ENCODE data around the gene CFAP157.

The CFAP157 gene

DNA sequence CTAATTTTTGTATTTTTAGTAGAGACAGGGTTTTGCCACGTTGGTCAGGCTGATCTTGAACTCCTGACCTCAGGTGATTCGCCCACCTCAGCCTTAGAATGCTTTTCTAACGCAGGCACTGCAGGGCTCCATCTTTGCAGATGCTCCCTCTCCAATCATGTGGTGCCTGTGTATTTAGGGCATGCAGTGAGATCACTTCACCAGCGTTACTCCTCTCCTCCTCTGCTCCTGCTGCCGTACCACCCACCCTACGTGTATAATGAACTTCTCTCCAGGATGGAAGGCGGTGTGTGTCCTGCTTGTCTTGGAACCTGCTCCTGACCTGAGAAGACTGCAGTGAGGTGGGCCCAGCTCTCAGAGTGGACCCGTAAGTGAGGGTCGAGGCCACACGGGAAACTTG lies 13.6 kb upstream of the CFAP157 start:
- DNase-seq (ENCODE audit: low read depth in 3 of 3) = no peak

DNA sequence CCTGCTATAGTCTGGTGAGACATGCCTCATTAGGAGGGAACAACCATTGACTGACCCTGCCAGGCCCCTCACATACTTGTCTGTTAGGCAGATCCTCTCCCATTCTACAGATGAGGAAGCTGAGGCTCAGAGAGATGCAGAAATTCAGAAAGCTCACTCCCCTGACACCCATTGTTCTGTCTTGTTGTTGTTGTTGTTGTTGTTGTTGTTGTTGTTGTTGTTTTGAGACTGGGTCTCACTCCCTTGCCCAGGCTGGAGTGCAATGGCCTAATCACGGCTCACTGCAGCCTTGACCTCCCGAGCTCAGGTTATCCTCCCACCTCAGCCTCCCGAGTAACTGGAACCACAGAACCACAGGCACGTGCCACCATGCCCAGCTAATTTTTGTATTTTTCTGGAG lies 13.1 kb upstream of the CFAP157 start:
- DNase-seq (ENCODE audit: low read depth in 3 of 3) = no peak

DNA sequence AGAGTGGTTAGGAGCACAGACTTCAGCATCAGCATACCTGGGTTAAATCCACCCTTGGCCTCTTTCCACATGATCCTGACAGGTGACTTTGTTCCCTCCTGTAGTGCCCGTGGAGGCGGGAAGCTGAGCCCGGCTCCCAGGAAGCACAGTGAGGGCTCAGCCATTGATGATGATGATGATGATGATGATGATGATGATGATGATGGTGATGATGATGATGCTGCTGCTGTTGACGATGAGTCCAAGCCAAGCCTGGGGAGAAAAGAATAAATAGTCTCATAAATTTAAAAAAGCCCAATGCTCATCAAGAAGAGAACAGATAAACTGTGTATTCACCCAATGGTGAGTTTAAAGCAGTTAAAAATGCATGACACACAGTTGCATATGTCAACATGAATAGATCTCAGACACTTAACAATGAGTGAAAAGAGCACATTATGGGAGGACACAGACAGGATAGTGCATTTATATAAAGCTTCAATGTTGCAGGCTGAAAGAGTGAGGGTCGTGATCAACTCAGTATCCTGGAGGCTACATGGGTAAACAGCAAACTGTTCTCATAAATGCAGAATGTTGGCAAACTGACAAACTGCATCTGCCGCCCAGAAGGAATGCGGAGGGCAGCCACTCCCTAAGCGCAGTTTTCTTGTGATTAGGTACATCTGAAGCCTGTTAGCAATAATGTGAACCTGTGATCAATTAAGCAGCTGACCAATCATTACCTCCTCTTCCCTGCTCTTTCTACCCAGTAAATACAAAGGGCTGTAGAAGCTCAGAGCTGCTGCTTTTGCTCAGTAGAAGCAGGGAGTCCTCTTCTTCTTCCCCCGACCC lies 11.7 kb upstream of the CFAP157 start:
- DNase-seq (ENCODE audit: low read depth in 3 of 3) = no peak

DNA sequence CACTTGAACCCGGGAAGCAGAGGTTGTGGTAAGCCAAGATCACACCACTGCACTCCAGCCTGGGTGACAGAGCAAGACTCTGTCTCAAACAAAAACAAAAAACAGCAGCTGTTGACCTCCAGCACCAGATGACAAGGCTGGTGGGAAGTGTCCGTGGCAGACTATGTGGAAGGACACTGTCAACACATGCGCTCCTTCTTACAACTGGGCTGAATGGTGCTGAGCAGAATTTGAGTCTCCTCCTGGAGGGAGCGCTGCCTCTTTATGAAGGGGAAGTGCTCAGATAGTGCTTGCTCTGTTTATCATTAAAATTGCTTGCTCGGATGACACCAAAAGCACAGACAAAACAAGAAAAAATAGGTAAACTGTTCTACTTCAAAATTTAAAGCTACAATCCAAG lies 9.2 kb upstream of the CFAP157 start:
- DNase-seq (ENCODE audit: low read depth in 3 of 3) = no peak

DNA sequence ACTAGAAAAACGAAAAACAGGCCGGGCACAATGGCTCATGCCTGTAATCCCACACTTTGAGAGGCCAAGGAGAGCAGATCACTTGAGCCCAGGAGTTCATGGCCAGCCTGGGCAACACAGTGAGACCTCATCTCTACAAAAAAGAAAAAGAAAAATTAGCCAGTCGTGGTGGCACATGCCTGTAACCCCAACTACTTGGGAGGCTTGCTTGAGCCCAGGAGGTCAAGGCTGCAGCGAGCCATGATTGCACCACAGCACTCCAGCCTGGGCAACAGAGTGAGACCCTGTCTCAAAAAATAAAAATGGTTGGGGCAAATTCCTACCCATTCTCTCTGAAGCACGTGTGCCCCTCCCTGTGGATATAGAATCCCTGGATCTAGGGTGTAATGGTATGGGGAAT lies 8.4 kb upstream of the CFAP157 start:
- DNase-seq (ENCODE audit: low read depth in 3 of 3) = no peak

DNA sequence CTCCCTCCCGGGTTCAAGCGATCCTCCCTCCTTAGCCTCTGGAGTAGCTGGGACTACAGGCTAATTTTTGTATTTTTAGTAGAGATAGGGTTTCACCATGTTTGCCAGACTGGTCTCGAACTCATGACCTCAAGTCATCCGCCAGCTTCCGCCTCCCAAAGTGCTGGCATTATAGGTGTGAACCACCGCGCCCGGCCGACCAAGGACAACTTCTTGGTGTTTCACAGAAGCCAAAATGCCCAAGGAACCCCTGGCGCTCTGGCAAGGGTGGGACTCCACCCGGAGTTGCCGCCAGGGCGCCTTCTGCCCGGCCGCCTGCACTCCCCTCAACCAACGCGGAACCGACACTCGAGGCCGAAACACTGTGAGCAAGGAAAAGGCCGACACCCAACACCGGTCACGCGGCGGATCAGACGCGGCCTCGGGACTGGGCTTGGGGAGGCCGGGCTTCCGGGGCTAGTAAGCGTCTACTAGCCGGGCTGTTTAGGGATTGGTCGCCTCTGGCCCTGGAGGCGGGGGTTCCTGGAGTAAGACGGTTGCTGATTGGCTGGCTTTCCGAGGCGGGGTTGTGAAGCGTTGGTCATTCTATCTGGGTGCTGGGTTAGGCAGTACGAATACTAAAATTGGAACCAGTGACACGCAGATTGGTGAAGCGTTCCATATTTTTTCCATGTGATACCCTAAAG lies 7.7 kb upstream of the CFAP157 start:
- peak; percentile 70 to 86 (median 79) for DNase-seq (ENCODE audit: low read depth in 3 of 3)

DNA sequence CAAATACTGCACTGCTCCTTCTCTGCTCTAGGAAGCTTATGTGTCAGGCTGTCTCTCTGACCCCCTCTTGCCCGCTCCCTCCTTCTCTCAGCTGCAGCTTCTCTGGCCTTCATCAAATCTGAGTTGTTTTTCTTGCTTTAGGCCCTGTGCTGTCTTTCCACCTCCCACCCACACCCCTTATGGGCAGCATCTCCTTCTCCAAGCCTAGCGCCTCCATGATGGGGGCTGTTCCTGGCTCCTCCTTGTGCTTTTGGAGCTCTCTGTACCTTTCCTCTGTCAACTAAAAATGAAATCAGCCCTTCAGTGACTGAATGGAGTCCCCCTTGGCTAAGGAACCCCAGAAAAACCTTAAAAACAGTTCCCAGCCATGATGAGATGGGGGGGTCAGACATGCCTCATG lies 6.6 kb upstream of the CFAP157 start:
- DNase-seq (ENCODE audit: low read depth in 3 of 3) = no peak

DNA sequence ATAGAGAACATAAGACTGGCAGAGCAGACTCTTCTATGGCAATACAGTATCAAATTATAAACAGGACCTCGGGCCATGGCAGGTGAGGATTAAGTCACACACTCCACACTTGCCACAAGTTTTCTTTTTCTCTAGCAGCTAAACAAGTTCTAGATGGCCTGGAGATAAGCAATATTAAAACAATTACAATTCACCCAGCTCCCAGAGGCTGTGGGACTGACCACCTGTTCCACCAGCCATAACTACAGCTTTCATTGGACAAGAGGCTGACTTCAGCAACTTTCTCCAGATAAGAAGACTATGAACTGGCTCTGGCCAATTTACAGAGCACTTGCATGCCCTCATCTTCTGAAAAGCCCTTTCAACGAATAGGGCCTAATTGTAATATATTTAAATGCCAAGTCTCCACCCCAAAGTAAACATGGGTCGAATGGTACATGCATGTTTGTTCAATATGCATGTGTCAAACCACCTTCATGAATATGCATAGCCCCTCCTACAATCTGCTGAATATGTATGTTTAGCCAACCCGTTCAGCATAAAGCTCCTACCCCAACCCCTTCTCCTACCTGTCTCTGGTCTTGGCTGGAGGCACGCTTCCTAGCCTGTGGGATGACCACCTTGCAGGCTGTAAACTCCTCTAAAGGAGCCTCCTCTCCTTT lies 6.1 kb upstream of the CFAP157 start:
- DNase-seq (ENCODE audit: low read depth in 3 of 3) = no peak

DNA sequence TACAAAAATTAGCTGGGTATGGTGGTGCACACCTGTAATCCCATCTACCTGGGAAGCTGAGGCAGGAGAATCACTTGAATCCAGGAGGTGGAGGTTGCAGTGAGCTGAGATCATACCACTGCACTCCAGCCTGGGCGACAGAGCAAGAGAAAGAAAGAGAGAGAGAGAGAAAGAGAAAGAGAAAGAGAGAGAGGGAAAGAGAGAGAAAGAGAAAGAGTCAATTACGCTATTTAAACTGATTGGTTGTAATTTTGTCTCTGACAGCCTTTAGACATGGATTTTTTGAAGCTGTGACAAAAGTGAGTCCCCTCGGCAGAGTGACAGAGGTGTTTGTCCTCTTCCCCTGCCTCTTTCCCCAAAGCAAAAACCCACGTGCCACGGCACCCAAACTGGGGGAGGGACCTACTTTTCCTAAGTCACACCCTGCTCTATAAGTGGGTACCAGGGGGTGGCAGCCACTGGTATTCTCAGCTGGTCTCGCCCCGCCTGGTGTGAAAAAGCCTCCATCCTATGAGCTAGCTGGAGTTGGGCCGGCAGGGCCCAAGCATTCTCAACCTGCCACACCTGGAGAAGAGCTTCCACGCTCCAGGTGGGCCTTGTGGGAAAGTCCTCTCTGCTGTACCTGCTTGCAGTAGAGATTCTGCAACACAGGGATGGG lies 3.4 kb upstream of the CFAP157 start:
- no peak for DNase-seq (ENCODE audit: low read depth in 3 of 3)

DNA sequence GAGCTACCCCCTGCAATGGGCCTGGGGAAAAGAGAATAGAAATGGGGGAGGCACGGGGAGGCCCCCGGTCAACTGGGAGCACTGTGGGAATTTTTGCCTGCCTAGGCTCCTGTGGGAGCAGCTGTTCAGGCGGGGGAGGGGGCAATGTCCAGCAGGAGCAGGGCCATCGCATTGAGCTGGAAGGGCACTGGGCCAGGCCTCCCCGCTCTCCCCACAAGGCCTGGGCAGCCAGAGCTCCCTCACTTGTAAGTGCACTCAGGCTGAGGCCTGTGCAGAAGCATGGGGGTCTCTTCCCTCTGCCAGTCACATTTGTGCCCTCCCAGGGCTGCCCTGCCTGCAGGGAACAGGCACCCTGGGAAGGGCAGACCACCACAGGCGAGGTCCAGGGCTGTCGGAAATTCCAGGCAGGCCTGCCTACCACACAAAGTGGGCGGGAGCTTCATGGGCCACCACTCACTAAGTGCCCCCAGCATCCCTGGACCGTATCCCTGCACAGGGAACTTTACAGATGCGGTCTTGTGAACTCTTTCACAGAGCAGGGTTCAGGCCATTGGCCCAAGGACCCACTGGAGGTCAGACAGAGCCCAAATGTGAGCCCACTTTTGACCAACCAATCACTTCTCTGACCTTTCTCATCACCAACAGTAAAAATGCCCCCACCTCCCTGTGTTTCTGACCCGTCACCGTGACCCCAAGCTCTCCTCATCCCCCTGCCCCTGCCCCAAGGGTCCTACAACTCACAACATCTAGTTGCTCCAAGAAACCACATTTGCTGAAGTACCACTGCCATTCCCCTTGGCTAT lies 1.0 kb upstream of the CFAP157 start:
- no peak for DNase-seq (ENCODE audit: low read depth in 3 of 3)

DNA sequence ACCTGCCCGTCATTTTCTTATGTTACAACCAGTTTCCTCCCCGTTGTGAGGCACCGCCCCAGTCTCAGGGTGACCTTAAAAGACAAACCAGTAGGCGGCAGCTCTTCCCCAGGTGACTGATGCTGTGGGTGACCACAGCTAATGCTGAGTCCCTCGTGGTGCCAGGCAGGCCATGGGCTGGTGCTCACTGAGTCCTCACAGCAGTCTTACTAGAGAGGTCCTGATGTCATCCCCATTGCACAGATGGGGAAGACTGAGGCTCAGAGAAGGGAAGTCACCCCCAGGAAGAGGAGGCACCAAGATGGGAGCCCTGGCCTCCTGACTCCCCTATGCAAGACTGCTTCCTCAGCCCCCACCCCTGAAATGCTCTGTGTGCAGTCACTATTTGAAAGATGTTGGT lies 978 bp downstream of the CFAP157 start:
- peak in 1 of 3 experiments; percentile 21 for DNase-seq (ENCODE audit: low read depth in 3 of 3)

DNA sequence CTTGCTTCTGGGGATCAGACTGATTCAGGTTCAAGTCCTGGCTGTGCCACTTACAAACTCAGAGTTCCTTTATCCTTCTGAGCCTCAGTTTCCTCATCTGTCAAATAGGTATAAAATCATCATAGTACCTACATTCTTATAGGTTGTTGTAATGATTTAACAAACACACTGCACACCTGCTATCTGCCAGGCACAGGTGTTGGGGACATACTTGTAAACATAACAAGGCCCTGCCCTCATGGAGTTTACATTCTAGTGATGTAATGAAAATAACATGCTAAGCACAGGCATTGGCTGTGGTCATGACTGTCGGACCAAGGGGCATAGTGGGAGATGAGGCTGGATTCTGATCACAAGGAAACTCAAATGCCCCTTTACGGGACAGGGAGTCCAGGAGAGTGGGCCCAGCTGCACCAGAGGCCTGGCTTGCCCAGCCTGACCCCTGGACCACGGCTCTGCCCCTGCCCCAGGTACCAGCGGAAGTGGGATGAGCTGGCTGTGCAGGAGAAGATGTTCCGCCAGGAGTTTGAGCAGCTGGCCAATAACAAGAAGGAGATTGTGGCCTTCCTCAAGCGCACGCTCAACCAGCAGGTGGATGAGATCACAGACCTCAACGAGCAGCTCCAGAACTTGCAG lies 2.3 kb downstream of the CFAP157 start:
- no peak for DNase-seq (ENCODE audit: low read depth in 3 of 3)

DNA sequence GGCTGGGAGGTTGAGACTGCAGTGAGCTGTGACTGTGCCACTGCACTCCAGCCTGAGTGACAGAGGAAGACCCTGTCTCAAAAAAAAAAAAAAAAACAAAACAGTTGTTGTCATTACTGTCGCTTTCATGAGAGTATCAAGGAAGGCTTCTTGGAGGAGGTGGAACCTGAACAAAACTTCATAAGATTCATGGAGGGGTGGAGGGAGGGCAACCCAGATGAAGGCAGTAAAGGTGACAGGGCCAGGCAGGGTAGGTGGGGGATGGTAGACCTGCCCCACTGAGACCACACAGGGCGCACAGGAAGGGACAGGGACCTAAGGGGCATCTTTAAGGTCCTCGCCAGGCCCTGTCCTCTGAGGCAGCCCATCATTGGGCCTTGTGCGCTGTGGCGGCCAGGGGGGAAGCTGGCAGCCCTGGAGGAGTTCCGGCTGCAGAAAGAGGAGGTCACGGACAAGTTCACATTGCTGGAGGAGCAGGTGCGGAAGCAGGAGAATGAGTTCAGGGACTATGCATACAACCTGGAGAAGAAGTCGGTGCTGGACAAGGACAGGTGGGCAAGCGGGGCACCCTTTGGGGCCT lies 3.5 kb downstream of the CFAP157 start:
- no peak for DNase-seq (ENCODE audit: low read depth in 3 of 3)

DNA sequence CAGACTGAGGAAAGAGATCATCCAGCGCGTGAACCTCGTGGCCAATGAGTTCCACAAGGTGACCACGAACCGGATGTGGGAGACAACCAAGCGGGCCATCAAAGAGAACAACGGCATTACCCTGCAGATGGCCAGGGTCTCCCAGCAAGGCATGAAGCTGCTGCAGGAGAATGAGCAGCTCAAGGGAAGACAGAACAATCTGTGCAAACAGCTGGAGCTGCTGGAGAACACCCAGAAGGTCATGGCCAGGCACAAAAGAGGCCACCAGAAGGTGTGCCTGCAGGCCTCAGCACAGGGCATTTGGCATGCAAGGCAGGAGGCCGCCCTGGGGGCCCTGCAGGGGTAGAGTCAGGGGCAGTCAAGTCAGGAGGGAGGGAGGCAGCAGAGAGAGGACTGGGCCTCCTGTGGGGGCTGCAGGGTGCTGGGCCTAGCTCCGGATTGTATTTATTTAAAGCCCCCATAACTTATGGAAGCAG lies 4.5 kb downstream of the CFAP157 start:
- DNase-seq (ENCODE audit: low read depth in 3 of 3) = no peak

DNA sequence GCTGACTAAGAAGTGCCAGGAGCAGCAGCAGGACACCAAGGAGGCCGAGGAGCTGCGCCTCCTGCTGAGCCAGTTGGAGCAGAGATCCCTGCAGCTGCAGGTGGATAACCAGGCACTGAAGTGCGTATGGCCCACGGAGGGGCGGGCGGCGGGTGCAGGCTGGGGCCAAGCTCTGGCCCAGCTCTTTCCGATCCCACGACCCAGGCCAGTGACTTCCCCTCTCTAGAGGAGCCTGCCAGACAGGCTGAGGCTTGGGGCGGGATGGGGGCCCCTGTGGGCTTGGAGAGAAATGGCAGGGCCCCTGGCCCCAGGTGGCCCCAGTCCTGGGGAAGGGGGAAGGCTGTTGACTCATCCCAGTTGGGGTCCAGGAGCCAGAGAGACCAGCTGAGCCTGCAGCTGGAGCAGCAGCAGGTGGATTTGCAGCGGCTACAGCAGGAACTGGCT lies 5.1 kb downstream of the CFAP157 start:
- DNase-seq (ENCODE audit: low read depth in 3 of 3) = no peak

DNA sequence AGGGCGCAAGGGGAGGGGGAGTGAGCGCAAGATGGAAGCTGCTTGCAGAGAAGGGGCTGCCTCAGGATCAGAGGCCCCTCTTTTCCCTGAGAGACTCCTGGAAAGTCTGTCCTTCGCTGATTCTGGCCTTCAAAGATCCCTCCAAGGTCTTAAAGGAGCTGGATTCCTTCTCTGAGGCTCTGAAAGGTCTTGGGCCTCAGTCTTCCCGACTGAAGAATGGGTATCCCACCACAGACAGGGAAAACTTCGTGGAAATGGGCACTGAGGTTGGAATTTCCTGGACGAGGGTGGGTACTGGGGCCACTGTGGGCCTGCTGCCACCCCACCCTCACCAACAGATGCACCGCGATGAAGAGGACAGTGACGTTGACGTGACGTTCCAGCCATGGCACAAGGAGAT lies 5.6 kb downstream of the CFAP157 start:
- DNase-seq (ENCODE audit: low read depth in 3 of 3) = no peak

DNA sequence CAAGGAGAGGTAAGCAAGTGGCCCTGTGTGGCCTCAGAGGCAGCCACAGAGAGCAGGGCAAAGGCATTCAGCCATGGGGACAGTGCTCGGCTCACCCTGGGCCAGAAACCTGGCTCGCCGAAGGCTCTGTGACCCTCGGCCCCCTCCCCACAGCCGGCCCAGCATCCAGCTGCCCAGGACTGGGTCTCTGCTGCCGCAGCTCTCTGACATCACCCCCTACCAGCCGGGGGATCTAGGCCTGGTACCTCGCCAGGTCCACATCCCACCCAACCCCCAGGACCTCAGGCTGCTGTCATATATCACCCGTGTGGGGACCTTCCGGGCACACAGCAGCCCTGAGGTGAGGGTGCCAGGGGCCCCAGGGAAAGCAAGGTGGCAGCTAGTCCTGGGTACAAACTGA lies 6.1 kb downstream of the CFAP157 start:
- no peak for DNase-seq (ENCODE audit: low read depth in 3 of 3)

DNA sequence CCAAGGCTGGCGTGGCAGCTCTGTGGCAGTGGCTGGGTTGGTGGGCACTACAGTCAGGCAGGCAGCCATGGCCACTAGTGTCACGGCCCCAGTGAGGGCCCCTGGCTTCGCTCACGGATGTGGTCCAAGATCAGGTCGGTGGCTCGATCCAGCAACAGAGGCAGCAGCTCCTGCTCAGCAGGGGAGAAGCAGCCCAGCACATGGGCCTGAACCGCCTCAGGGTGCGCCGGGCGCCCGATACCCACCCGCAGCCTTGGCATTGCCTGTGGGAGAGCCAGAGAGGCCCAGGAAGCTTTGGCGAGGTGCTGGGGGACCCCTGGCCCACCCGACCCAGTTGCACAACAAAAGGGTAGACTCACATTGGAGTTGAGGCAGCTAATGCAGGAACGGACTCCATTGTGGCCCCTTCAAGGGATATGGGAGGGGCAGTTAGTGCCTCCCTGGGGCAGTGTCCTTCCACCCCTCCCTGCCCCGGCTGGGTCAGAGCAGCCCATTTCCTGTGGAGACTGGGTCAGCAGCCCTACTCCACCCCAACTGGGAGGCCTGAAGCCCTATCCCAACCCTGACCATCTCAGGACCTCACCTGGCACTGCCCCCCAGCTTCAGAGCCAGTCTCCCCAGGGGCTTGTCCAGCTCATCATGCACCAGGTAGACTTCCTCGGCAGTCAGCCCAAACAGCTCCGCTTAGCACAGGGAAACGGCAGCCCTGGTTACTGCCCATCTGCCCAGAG lies 7.4 kb downstream of the CFAP157 start:
- no peak for DNase-seq (ENCODE audit: low read depth in 3 of 3)

DNA sequence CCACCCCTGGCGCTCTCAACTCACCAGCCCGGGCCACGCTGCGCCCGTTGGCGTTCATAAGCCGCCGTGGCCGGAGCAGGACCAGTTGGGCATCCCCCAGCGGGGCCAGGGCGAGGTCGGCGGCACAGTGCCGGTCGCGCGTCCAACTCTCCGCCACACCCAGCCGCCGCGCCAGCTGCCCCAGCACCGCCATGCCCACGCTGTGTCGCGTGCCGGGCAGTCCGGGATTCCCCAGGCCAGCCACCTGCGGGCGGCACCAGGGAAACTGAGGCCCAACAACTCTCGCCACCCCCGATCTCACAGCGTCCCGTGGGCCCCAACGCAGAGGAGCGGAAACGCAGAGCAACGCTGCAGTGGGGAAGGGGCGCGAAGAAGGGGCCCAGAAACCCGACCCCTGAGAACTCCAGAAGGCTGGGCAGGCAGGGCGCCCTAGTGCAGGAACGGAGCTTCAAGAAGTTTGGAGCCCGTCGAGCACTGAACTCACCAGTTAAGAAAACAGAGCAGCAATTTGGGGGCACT lies 8.2 kb downstream of the CFAP157 start:
- DNase-seq (ENCODE audit: low read depth in 3 of 3) = no peak

Measured in stimulated activated CD4-positive, alpha-beta T cell treated with anti-CD3 and anti-CD28 coated beads, TNF-alpha, amount 100 ng/mL, for 24 hours (primary cell).